ENCODE data around the gene GMDS. TPM values are rescaled to one million over a fixed set of nuclear protein-coding genes. Genes with fewer than 3 reads are reported as not detected.
A peak's percentile ranks its signal among the peaks of the same experiment; 100 is the strongest.

Gene GMDS
- total and polyA plus RNA-seq, 2 of the 13 experiments (the other 11 are each of a cell fraction or from before 2014, with no cell fraction given), result 64.4 to 112 TPM

DNA sequence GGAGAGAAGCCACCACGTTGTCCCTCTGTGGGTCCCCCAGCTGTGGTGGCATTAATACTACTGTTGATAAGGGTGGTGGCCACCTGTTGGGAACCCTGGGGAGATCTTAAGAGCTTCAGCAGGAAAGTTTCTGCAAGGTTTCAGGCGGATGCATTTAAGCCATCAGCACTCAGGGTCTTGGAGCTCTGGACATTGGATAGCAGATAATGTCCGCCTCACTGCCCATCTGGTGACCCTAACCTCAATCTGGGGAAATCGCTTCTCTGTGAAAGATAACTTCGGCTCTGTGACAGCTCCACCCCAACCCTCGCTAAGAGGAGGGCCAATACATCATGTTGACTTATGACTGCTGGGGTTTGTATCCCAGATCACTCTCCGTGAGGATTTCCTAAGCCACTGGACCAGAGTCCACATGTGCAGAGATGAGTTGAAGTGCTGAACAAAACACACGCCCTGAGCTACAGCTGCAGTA lies 542.8 kb downstream of the GMDS start (continued):
- TF ChIP-seq, protein P1, sequence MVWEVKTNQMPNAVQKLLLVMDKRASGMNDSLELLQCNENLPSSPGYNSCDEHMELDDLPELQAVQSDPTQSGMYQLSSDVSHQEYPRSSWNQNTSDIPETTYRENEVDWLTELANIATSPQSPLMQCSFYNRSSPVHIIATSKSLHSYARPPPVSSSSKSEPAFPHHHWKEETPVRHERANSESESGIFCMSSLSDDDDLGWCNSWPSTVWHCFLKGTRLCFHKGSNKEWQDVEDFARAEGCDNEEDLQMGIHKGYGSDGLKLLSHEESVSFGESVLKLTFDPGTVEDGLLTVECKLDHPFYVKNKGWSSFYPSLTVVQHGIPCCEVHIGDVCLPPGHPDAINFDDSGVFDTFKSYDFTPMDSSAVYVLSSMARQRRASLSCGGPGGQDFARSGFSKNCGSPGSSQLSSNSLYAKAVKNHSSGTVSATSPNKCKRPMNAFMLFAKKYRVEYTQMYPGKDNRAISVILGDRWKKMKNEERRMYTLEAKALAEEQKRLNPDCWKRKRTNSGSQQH (CRISPR knock-in tag; IDR thresholded peaks at IDR 0.05; ENCODE audit: low read depth), result no peak
- TF ChIP-seq ASH2L (IDR thresholded peaks at IDR 0.05; ENCODE audit: insufficient read length, low read depth, low read length) (no peak), ZBTB7B (CRISPR knock-in tag; IDR thresholded peaks at IDR 0.05) (peak; percentile 57; the same call in 1 of the 2 replicates), RFX5 (IDR thresholded peaks at IDR 0.05; ENCODE audit: low read depth, low read length) (no peak), ZNF709 (CRISPR knock-in tag; IDR thresholded peaks at IDR 0.05) (no peak), SP2 (CRISPR knock-in tag; IDR thresholded peaks at IDR 0.05) (no peak), FOSL2 (CRISPR knock-in tag; IDR thresholded peaks at IDR 0.05) (peak; percentile 32; the same call in 1 of the 2 replicates), FOXP1 (IDR thresholded peaks at IDR 0.05) (no peak), FOXP1 (CRISPR knock-in tag; IDR thresholded peaks at IDR 0.05) (peak; percentile 22; the same call in 1 of the 2 replicates), TCF12 (IDR thresholded peaks at IDR 0.05) (no peak), TCF12 (CRISPR knock-in tag; IDR thresholded peaks at IDR 0.05) (no peak), KLF9 (CRISPR knock-in tag; IDR thresholded peaks at IDR 0.05; ENCODE audit: low read depth) (no peak), HOXA5 (CRISPR knock-in tag; IDR thresholded peaks at IDR 0.05) (no peak), SSRP1 (CRISPR knock-in tag; IDR thresholded peaks at IDR 0.05) (no peak), ZNF441 (CRISPR knock-in tag; IDR thresholded peaks at IDR 0.05; ENCODE audit: borderline replicate concordance) (no peak), ZNF274 (CRISPR knock-in tag; IDR thresholded peaks at IDR 0.05) (no peak)
- TF ChIP-seq, protein P2, sequence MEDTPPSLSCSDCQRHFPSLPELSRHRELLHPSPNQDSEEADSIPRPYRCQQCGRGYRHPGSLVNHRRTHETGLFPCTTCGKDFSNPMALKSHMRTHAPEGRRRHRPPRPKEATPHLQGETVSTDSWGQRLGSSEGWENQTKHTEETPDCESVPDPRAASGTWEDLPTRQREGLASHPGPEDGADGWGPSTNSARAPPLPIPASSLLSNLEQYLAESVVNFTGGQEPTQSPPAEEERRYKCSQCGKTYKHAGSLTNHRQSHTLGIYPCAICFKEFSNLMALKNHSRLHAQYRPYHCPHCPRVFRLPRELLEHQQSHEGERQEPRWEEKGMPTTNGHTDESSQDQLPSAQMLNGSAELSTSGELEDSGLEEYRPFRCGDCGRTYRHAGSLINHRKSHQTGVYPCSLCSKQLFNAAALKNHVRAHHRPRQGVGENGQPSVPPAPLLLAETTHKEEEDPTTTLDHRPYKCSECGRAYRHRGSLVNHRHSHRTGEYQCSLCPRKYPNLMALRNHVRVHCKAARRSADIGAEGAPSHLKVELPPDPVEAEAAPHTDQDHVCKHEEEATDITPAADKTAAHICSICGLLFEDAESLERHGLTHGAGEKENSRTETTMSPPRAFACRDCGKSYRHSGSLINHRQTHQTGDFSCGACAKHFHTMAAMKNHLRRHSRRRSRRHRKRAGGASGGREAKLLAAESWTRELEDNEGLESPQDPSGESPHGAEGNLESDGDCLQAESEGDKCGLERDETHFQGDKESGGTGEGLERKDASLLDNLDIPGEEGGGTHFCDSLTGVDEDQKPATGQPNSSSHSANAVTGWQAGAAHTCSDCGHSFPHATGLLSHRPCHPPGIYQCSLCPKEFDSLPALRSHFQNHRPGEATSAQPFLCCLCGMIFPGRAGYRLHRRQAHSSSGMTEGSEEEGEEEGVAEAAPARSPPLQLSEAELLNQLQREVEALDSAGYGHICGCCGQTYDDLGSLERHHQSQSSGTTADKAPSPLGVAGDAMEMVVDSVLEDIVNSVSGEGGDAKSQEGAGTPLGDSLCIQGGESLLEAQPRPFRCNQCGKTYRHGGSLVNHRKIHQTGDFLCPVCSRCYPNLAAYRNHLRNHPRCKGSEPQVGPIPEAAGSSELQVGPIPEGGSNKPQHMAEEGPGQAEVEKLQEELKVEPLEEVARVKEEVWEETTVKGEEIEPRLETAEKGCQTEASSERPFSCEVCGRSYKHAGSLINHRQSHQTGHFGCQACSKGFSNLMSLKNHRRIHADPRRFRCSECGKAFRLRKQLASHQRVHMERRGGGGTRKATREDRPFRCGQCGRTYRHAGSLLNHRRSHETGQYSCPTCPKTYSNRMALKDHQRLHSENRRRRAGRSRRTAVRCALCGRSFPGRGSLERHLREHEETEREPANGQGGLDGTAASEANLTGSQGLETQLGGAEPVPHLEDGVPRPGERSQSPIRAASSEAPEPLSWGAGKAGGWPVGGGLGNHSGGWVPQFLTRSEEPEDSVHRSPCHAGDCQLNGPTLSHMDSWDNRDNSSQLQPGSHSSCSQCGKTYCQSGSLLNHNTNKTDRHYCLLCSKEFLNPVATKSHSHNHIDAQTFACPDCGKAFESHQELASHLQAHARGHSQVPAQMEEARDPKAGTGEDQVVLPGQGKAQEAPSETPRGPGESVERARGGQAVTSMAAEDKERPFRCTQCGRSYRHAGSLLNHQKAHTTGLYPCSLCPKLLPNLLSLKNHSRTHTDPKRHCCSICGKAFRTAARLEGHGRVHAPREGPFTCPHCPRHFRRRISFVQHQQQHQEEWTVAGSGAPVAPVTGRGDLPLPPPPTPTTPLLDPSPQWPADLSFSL (CRISPR knock-in tag; IDR thresholded peaks at IDR 0.05), result no peak
- TF ChIP-seq, protein P3, sequence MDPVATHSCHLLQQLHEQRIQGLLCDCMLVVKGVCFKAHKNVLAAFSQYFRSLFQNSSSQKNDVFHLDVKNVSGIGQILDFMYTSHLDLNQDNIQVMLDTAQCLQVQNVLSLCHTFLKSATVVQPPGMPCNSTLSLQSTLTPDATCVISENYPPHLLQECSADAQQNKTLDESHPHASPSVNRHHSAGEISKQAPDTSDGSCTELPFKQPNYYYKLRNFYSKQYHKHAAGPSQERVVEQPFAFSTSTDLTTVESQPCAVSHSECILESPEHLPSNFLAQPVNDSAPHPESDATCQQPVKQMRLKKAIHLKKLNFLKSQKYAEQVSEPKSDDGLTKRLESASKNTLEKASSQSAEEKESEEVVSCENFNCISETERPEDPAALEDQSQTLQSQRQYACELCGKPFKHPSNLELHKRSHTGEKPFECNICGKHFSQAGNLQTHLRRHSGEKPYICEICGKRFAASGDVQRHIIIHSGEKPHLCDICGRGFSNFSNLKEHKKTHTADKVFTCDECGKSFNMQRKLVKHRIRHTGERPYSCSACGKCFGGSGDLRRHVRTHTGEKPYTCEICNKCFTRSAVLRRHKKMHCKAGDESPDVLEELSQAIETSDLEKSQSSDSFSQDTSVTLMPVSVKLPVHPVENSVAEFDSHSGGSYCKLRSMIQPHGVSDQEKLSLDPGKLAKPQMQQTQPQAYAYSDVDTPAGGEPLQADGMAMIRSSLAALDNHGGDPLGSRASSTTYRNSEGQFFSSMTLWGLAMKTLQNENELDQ (CRISPR knock-in tag; IDR thresholded peaks at IDR 0.05; ENCODE audit: borderline replicate concordance), result no peak
- TF ChIP-seq, protein P4, sequence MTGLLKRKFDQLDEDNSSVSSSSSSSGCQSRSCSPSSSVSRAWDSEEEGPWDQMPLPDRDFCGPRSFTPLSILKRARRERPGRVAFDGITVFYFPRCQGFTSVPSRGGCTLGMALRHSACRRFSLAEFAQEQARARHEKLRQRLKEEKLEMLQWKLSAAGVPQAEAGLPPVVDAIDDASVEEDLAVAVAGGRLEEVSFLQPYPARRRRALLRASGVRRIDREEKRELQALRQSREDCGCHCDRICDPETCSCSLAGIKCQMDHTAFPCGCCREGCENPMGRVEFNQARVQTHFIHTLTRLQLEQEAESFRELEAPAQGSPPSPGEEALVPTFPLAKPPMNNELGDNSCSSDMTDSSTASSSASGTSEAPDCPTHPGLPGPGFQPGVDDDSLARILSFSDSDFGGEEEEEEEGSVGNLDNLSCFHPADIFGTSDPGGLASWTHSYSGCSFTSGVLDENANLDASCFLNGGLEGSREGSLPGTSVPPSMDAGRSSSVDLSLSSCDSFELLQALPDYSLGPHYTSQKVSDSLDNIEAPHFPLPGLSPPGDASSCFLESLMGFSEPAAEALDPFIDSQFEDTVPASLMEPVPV (CRISPR knock-in tag; IDR thresholded peaks at IDR 0.05), result no peak
